ENCODE results near the gene LSAMP.

- TF ChIP-seq POLR2AphosphoS5 (IDR thresholded peaks at IDR 0.05) (no peak), CTCF (IDR thresholded peaks at IDR 0.05) (no peak)
Measured at GRCh38 chr3:115876876-115877614, 568.2 kb downstream of the LSAMP start.
